GM12865 (cell line): Measurements from ENCODE around the gene SLC34A1.
A peak's percentile ranks its signal among the peaks of the same experiment; 100 is the strongest.
"Not testable (repeated sequence)": the region's sequence is repeated elsewhere in the genome, so short reads cannot be mapped to it uniquely, and the experiment has no call there.

Experiments
- DNase-seq: peaks from one replicate; pipeline ENCODE4 v3.0.0; 2010; ENCODE audit warnings: low read depth
- H3K4me3 ChIP-seq: 2 replicates; pipeline ENCODE4 v1.5.1; 2011; ENCODE audit warnings: mild to moderate bottlenecking, low read depth, low read length, control low read depth
- CTCF ChIP-seq: IDR thresholded peaks from 2 replicates; pipeline ENCODE4 v1.5.1; 2011; ENCODE audit warnings: low read length, control low read depth, low read depth, inconsistent platforms; ENCODE audit not compliant: insufficient read depth; ENCODE audit errors: missing control alignments

Gene SLC34A1

GRCh38 chr5:177339107-177339638, 45.1 kb upstream of the SLC34A1 start:
- H3K4me3 ChIP-seq = no peak overlapping the region
- DNase-seq = no peak
- no peak for TF ChIP-seq CTCF

GRCh38 chr5:177343000-177343399, 41.2 kb upstream of the SLC34A1 start:
- not testable (repeated sequence) for H3K4me3 ChIP-seq, DNase-seq

- no peak overlapping the region for H3K4me3 ChIP-seq
- no peak for DNase-seq
These were observed 40.5 kb upstream of the SLC34A1 start for GRCh38 chr5:177343777-177344176.

GRCh38 chr5:177344891-177345290, 39.3 kb upstream of the SLC34A1 start:
- no peak for DNase-seq
- H3K4me3 ChIP-seq = no peak overlapping the region
- TF ChIP-seq CTCF = no peak

More at GRCh38 chr5:177343777-177344176, 40.5 kb upstream of the SLC34A1 start:
- TF ChIP-seq CTCF = no peak

GRCh38 chr5:177346820-177347219, 37.4 kb upstream of the SLC34A1 start:
- H3K4me3 ChIP-seq = no peak overlapping the region
- TF ChIP-seq CTCF = no peak
- no peak for DNase-seq

GRCh38 chr5:177347699-177348098, 36.5 kb upstream of the SLC34A1 start:
- no peak overlapping the region for H3K4me3 ChIP-seq

GRCh38 chr5:177349362-177349647, 34.9 kb upstream of the SLC34A1 start:
- H3K4me3 ChIP-seq = no peak overlapping the region
- DNase-seq = no peak
- no peak for TF ChIP-seq CTCF

More at GRCh38 chr5:177347699-177348098, 36.5 kb upstream of the SLC34A1 start:
- no peak for DNase-seq
- TF ChIP-seq CTCF = no peak

- DNase-seq = no peak
- H3K4me3 ChIP-seq = peak overlapping the region; percentile 72
- TF ChIP-seq CTCF = no peak
These were observed 34.5 kb upstream of the SLC34A1 start for GRCh38 chr5:177349762-177350161.
